Astrocyte of the spinal cord (primary cell): ENCODE data around the gene PCNA.
"Not testable (repeated sequence)": the region's sequence is repeated elsewhere in the genome, so short reads cannot be mapped to it uniquely, and the experiment has no call there.

Source experiments
- DNase-seq: peaks from one replicate; pipeline ENCODE4 v3.0.0; 2011; ENCODE audit warnings: low read depth, low spot score
- H3K4me3 ChIP-seq: 2 replicates; pipeline ENCODE4 v1.5.1; 2011; ENCODE audit warnings: low read depth, mild to moderate bottlenecking, low read length, moderate library complexity
- CTCF ChIP-seq: IDR thresholded peaks from 2 replicates; pipeline ENCODE4 v1.5.1; 2012; ENCODE audit warnings: low read depth, mild to moderate bottlenecking, low read length, inconsistent platforms
- in situ Hi-C: cut with HindIII; loops from 2 replicates; pipeline ENCODE4 v1.10.0; 2017; ENCODE audit warnings: low sequenced_read_pairs

The PCNA gene

GRCh38 chr20:5078399-5078958 lies 41.3 kb downstream of the PCNA start:
- in situ Hi-C loops: no loop called here
- DNase-seq: no peak
- TF ChIP-seq CTCF: no peak
- H3K4me3 ChIP-seq: no peak overlapping the region

GRCh38 chr20:5077761-5078387 lies 41.9 kb downstream of the PCNA start:
- no peak overlapping the region for H3K4me3 ChIP-seq
- no peak for DNase-seq
- in situ Hi-C loops: no loop called here
- TF ChIP-seq CTCF: no peak

DNA sequence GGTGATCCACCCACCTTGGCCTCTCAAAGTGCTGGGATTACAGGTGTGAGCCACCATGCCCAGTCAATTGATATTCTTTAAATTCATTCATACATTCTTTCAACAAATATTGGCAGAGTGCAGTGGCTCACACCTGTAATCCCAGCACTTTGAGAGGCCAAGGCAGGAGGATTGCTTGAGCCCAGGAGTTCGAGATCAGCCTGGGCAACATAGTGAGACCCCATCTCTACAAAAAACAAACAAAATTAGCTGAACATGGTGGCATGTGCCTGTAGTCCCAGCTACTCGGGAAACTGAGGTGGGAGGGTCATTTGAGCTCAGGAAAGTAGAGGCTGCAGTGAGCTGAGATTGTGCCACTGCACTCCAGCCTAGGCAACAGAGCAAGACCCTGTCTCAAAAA lies 42.8 kb downstream of the PCNA start:
- DNase-seq: not testable (repeated sequence)

DNA sequence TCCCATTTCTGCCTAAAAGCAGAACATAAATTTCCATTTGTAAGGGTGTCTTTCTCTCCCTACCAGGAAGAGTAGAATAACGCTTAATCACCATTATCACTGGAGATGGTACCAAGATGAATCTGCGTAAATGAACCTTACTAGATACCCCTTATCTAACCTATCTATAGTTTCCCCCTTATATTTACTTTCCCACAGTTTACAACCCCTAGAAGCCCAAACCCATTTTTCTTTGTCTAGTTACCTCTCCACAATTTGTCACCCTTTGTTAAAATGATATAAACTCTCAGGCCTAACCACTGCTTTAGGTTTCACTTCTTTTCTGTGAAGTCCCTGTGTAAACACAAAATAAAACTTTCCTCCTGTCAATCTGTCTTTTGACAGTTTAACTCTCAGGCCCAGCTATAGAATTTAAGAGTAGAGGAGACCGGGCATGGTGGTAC lies 45.5 kb downstream of the PCNA start:
- H3K4me3 ChIP-seq: no peak overlapping the region
- no peak for DNase-seq
- in situ Hi-C loops: no loop called here
- no peak for TF ChIP-seq CTCF

More for the DNA sequence above, 42.8 kb downstream of the PCNA start:
- in situ Hi-C loops, H3K4me3 ChIP-seq: not testable (repeated sequence)

DNA sequence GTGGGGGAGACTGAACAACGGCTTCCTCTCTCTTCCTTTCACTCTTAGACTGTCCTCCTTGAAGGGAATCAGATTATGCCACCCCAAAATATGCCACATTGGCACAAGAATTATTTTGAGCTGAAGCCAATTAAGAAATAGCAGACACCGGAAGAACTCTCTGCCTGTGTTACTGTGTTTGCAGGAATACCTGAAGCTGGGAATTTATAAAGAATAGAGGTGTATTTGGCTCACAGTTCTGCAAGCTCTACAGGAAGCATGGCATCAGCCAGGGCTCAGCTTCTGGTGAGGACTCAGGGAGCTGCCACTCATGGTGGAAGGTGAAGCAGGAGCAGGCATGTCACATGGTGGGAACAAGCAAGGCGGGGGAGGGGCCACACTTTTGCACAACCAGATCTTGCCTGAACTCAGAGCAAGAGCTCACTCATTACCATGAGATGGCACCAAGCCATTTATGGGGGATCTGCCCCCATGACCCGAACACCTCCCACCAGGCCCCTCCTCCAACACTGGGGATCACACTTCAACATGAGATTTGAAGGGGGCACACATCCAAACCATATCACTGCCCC lies 46.0 kb downstream of the PCNA start:
- H3K4me3 ChIP-seq: no peak overlapping the region
- no peak for TF ChIP-seq CTCF
- in situ Hi-C loops: no loop called here
- no peak for DNase-seq

DNA sequence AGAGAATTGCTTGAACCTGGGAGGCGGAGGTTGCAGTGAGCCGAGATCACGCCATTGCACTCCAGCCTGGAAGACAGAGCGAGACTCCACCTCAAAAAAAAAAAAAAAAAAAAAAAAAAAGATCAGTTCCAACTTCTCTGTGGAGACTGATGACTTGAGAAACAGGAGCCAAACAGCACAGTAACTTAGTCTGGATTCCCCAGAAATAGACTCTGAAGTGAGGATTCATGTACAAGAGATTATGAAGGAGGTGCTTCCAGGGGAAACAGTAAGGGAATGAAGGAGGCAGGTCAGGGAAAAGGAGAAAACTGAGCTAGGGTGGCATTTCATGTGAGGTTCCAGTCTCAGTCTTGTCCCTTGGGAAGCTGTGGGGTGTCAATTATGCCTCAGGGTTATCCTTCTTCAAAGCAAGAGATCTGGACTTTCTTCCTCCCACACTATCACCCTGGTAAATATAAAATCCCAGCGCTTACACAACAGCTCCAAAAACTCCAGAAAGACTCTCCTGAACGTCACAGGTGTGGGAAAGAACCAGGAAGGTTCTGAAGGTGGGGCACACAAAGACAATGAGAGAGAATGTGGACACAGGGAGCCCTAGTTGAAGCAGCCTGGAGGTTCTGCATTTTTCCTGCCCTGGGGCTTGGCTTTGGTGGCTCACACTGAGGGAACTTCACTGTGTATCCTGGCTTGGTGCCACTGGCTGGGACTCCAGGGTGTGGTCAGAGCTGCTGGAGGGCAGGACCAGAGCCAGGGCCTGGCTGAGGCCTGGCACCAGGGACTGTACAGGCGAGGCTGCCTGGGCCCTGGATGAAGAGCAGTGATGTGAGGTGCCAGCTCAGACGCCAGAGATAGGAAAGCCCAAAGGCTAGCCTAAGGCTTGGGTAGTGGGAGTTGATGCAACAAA lies 46.8 kb downstream of the PCNA start:
- peak; percentile 56 for DNase-seq

GRCh38 chr20:5071942-5072341 lies 47.8 kb downstream of the PCNA start:
- H3K4me3 ChIP-seq, DNase-seq, in situ Hi-C loops: not testable (repeated sequence)

More for the DNA sequence above, 46.8 kb downstream of the PCNA start:
- TF ChIP-seq CTCF: no peak
- in situ Hi-C loops: no loop called here
- H3K4me3 ChIP-seq: no peak overlapping the region
